Mesendoderm (in vitro differentiated cells): ENCODE data around the gene XPO5.

Experiments
- DNase-seq: peaks from one replicate; pipeline ENCODE4 v3.0.0; 2013
- H2AK5ac ChIP-seq: 2 replicates; pipeline ENCODE4 v1.6.1; 2013; ENCODE audit warnings: low read length, inconsistent platforms
- H2BK120ac ChIP-seq: 2 replicates; pipeline ENCODE4 v1.6.1; 2013; ENCODE audit warnings: low read depth, mild to moderate bottlenecking, low read length, moderate library complexity, mixed read lengths
- H2BK15ac ChIP-seq: replicated peaks from 2 replicates; pipeline ENCODE4 v1.6.1; 2013; ENCODE audit warnings: low read depth, mild to moderate bottlenecking, moderate library complexity
- H2BK5ac ChIP-seq: 2 replicates; pipeline ENCODE4 v1.6.1; 2013; ENCODE audit warnings: low read length, inconsistent platforms
- H3K18ac ChIP-seq: 2 replicates; pipeline ENCODE4 v1.6.1; 2013; ENCODE audit warnings: mild to moderate bottlenecking, low read length, mixed read lengths
- H3K23ac ChIP-seq: one replicate; pipeline ENCODE4 v1.6.1; 2013; ENCODE audit warnings: low read length
- H3K27ac ChIP-seq: 2 replicates; pipeline ENCODE4 v1.5.1; 2013; ENCODE audit warnings: low read depth, mild to moderate bottlenecking, inconsistent platforms, low read length, moderate library complexity
- H3K27me3 ChIP-seq: 2 replicates; pipeline ENCODE4 v1.6.1; 2013; ENCODE audit warnings: low read length, control low read depth, mild to moderate bottlenecking, inconsistent platforms; ENCODE audit not compliant: insufficient read depth, poor library complexity
- H3K36me3 ChIP-seq: 2 replicates; pipeline ENCODE4 v1.6.1; 2013; ENCODE audit warnings: low read length, inconsistent platforms; ENCODE audit not compliant: control insufficient read depth, insufficient read depth
- H3K4ac ChIP-seq: one replicate; pipeline ENCODE4 v1.6.1; 2013; ENCODE audit warnings: low read depth, mild to moderate bottlenecking, low read length, moderate library complexity
- H3K4me1 ChIP-seq: 2 replicates; pipeline ENCODE4 v1.6.1; 2013; ENCODE audit warnings: low read depth, low read length, inconsistent platforms; ENCODE audit not compliant: control insufficient read depth
- H3K4me2 ChIP-seq: 2 replicates; pipeline ENCODE4 v1.6.1; 2013; ENCODE audit warnings: low read length
- H3K4me3 ChIP-seq: 2 replicates; pipeline ENCODE4 v1.5.1; 2013; ENCODE audit warnings: mild to moderate bottlenecking, low read length
- H3K56ac ChIP-seq: one replicate; pipeline ENCODE4 v1.6.1; 2013; ENCODE audit warnings: low read length
- H3K79me1 ChIP-seq: 2 replicates; pipeline ENCODE4 v1.6.1; 2013; ENCODE audit warnings: low read length, inconsistent platforms
- H3K79me2 ChIP-seq: 2 replicates; pipeline ENCODE4 v1.6.1; 2013; ENCODE audit warnings: mild to moderate bottlenecking, low read length; ENCODE audit not compliant: control insufficient read depth, insufficient read depth
- H3K9ac ChIP-seq: 2 replicates; pipeline ENCODE4 v1.6.1; 2013; ENCODE audit warnings: low read length, inconsistent platforms
- H4K5ac ChIP-seq: one replicate; pipeline ENCODE4 v1.6.1; 2013; ENCODE audit warnings: low read length
- H4K8ac ChIP-seq: one replicate; pipeline ENCODE4 v1.6.1; 2013; ENCODE audit warnings: low read depth, mild to moderate bottlenecking, control low read depth, low read length, moderate library complexity
- WGBS: extraction: QIAGEN DNeasy Blood & Tissue Kit; methylation state at CpG from one replicate; pipeline ENCODE4 v1.1.7; 2013; ENCODE audit warnings: low lambda C conversion rate, missing lambda C conversion rate; ENCODE audit not compliant: insufficient coverage; ENCODE audit errors: extremely low coverage; 5-methylcytosine and 5-hydroxymethylcytosine counted together

The XPO5 gene

GRCh38 chr6:43520097-43520496 lies 55.7 kb downstream of the XPO5 start:
- no peak overlapping the region for H3K4me2 ChIP-seq
- peaks cover 22% of the 10 kb centered on the region for H3K36me3 ChIP-seq
- H3K27me3 ChIP-seq: no peaks in the 10 kb centered on the region
- H3K9ac ChIP-seq: no peak overlapping the region
- H3K56ac ChIP-seq: no peak overlapping the region
- H4K5ac ChIP-seq: no peak overlapping the region
- no CpG with 5 or more reads among the region's 8 CpGs for WGBS
- H3K4me3 ChIP-seq: no peak overlapping the region
- H2AK5ac ChIP-seq: no peak overlapping the region
- peaks cover 5% of the 10 kb centered on the region for H3K4me1 ChIP-seq
- no peak overlapping the region for H3K18ac ChIP-seq
- peaks cover 34% of the 10 kb centered on the region for H3K79me2 ChIP-seq
- no peak overlapping the region for H4K8ac ChIP-seq
- H2BK5ac ChIP-seq: no peak overlapping the region
- H3K27ac ChIP-seq: no peak overlapping the region
- no peak overlapping the region for H2BK120ac ChIP-seq
- H3K79me1 ChIP-seq: peaks cover 17% of the 10 kb centered on the region
- H3K4ac ChIP-seq: no peak overlapping the region
- no peak overlapping the region for H3K23ac ChIP-seq
- H2BK15ac ChIP-seq: no peak overlapping the region
- DNase-seq: no peak

- H4K8ac ChIP-seq: no peak overlapping the region
- H3K79me2 ChIP-seq: peaks cover 34% of the 10 kb centered on the region
- no peak overlapping the region for H2BK120ac ChIP-seq
- no peak overlapping the region for H3K23ac ChIP-seq
- no peaks in the 10 kb centered on the region for H3K27me3 ChIP-seq
- H3K4me1 ChIP-seq: peaks cover 5% of the 10 kb centered on the region
- no peak overlapping the region for H3K4ac ChIP-seq
- peak overlapping the region; percentile 100 for H3K4me3 ChIP-seq
- no peak overlapping the region for H2AK5ac ChIP-seq
- peak overlapping the region; percentile 100 for H3K56ac ChIP-seq
- WGBS: no CpG with 5 or more reads among the region's 10 CpGs
- H3K27ac ChIP-seq: no peak overlapping the region
- H3K18ac ChIP-seq: no peak overlapping the region
- H3K36me3 ChIP-seq: peaks cover 21% of the 10 kb centered on the region
- no peak overlapping the region for H2BK5ac ChIP-seq
- peak; percentile 36 for DNase-seq
- H2BK15ac ChIP-seq: no peak overlapping the region
- H3K79me1 ChIP-seq: peaks cover 17% of the 10 kb centered on the region
- H3K4me2 ChIP-seq: peak overlapping the region; percentile 76
- H4K5ac ChIP-seq: no peak overlapping the region
- H3K9ac ChIP-seq: peak overlapping the region; percentile 100
Observed at GRCh38 chr6:43517505-43518357, 58.1 kb downstream of the XPO5 start.

GRCh38 chr6:43516697-43517504 lies 58.9 kb downstream of the XPO5 start, which contains the start of the genes POLR1C and YIPF3:
POLR1C (plus strand) TSS chr6:43517089; CDS start chr6:43517110, 21 bp downstream.
YIPF3 (minus strand) TSS chr6:43516926; CDS start chr6:43516807, 119 bp downstream.
- H3K36me3 ChIP-seq: peaks cover 20% of the 10 kb centered on the region
- no CpG with 5 or more reads among the region's 57 CpGs for WGBS
- peaks cover 17% of the 10 kb centered on the region for H3K79me1 ChIP-seq

GRCh38 chr6:43516367-43516696 lies 59.5 kb downstream of the XPO5 start:
- DNase-seq: no peak
- H3K79me2 ChIP-seq: peaks cover 34% of the 10 kb centered on the region
- peak overlapping the region; percentile 8 for H3K4ac ChIP-seq
- peak overlapping the region; percentile 21 for H3K18ac ChIP-seq
- no peak overlapping the region for H2BK15ac ChIP-seq
- H3K9ac ChIP-seq: peak overlapping the region; percentile 95
- H3K79me1 ChIP-seq: peaks cover 17% of the 10 kb centered on the region
- no peak overlapping the region for H2BK5ac ChIP-seq
- H2BK120ac ChIP-seq: no peak overlapping the region
- H3K27ac ChIP-seq: peak overlapping the region; percentile 18
- peak overlapping the region; percentile 82 for H3K4me2 ChIP-seq
- H4K8ac ChIP-seq: peak overlapping the region; percentile 67
- H2AK5ac ChIP-seq: no peak overlapping the region
- H3K4me3 ChIP-seq: peak overlapping the region; percentile 95
- no peak overlapping the region for H4K5ac ChIP-seq
- peak overlapping the region; percentile 95 for H3K56ac ChIP-seq
- H3K23ac ChIP-seq: peak overlapping the region; percentile 48
- H3K36me3 ChIP-seq: peaks cover 21% of the 10 kb centered on the region
- peaks cover 5% of the 10 kb centered on the region for H3K4me1 ChIP-seq
- no peaks in the 10 kb centered on the region for H3K27me3 ChIP-seq
- no CpG with 5 or more reads among the region's 10 CpGs for WGBS

More at GRCh38 chr6:43516697-43517504, 58.9 kb downstream of the XPO5 start, which contains the start of the genes POLR1C and YIPF3:
- H3K18ac ChIP-seq: peak within 1 kb of the TSS; percentile 21
- peaks cover 34% of the 10 kb centered on the region for H3K79me2 ChIP-seq
- H3K4me1 ChIP-seq: peaks cover 5% of the 10 kb centered on the region
- DNase-seq: peak; percentile 99
- H3K27me3 ChIP-seq: no peaks in the 10 kb centered on the region
- peak within 1 kb of the TSS; percentile 100 for H3K56ac ChIP-seq
- H2BK120ac ChIP-seq: no peak within 1 kb of the TSS
- peak within 1 kb of the TSS; percentile 67 for H4K8ac ChIP-seq
- H4K5ac ChIP-seq: peak within 1 kb of the TSS; percentile 97
- H3K4ac ChIP-seq: peak within 1 kb of the TSS; percentile 8
- peak within 1 kb of the TSS; percentile 100 for H3K4me3 ChIP-seq
- no peak within 1 kb of the TSS for H2AK5ac ChIP-seq
- H3K23ac ChIP-seq: peak within 1 kb of the TSS; percentile 90
- peak within 1 kb of the TSS; percentile 100 for H3K9ac ChIP-seq
- peak within 1 kb of the TSS; percentile 51 for H2BK5ac ChIP-seq
- peak within 1 kb of the TSS; percentile 18 for H3K27ac ChIP-seq
- H2BK15ac ChIP-seq: no peak within 1 kb of the TSS
- H3K4me2 ChIP-seq: peak within 1 kb of the TSS; percentile 82

GRCh38 chr6:43515808-43516207 lies 60.0 kb downstream of the XPO5 start:
- Histone ChIP-seq H4K8ac (no peak overlapping the region), H3K27ac (no peak overlapping the region), H3K4me3 (peak overlapping the region; percentile 95), H3K36me3 (peaks cover 19% of the 10 kb centered on the region), H3K79me2 (peaks cover 34% of the 10 kb centered on the region), H2AK5ac (no peak overlapping the region), H3K23ac (no peak overlapping the region), H3K56ac (peak overlapping the region; percentile 95), H3K4me2 (peak overlapping the region; percentile 82), H3K9ac (peak overlapping the region; percentile 95), H2BK5ac (no peak overlapping the region), H3K4ac (no peak overlapping the region), H3K27me3 (no peaks in the 10 kb centered on the region), H2BK120ac (no peak overlapping the region), H4K5ac (no peak overlapping the region), H3K4me1 (peaks cover 5% of the 10 kb centered on the region), H2BK15ac (no peak overlapping the region), H3K79me1 (peaks cover 17% of the 10 kb centered on the region), H3K18ac (no peak overlapping the region)
- WGBS: no CpG with 5 or more reads among the region's 9 CpGs
- no peak for DNase-seq
